Lower leg skin (tissue), 3 donors: ENCODE data around the gene ZNF641.

Source experiments
- CTCF ChIP-seq, 3 donors: fragments of 450-650 bp; IDR thresholded peaks; one replicate each; pipeline ENCODE4 v1.5.1; 2016; ENCODE audit warnings: antibody characterized with exemption in 3 of 3, mild to moderate bottlenecking in 3 of 3, moderate library complexity in 2 of 3
- POLR2A ChIP-seq, 2 donors: fragments of 450-650 bp; IDR thresholded peaks; one replicate each; pipeline ENCODE4 v1.6.1; 2016 to 2017; ENCODE audit warnings: antibody characterized with exemption in 2 of 2, mild to moderate bottlenecking in 1 of 2, moderate library complexity in 1 of 2

GRCh38 chr12:48311313-48311712 lies 39.4 kb downstream of the ZNF641 start:
- TF ChIP-seq CTCF (IDR thresholded peaks at IDR 0.05) (no peak), POLR2A (IDR thresholded peaks at IDR 0.05) (no peak)
